K562 (cell line): ENCODE measurements around the gene ANXA2. TPM values are rescaled to one million over a fixed set of nuclear protein-coding genes. Genes with fewer than 3 reads are reported as not detected.

Source experiments
- ATAC-seq: fragments of 200-7000 bp; cut with Tn5 transposase; 3 replicates; pipeline ENCODE4 v1.9.1; 2020; ENCODE audit warnings: moderate library complexity
- BruUV-seq: library from RNA; stranded (reverse); fragments of 400-500 nt; replicated peaks from 2 replicates; lab custom pipeline; 2021; lab: Mats Ljungman, UMichigan
- CTCF ChIA-PET: fragments of 300-600 bp; formaldehyde crosslinking; extraction: SDS; loops from one replicate; lab custom pipeline; 2021; ENCODE audit warnings: low intra/inter-chr PET ratio; lab: Yijun Ruan, JAX
- POLR2A ChIA-PET: fragments of 300-600, 350-650 bp; sonication (Branson Sonifier 250); formaldehyde crosslinking; extraction: SDS; loops from one replicate; lab custom pipeline; 2021; ENCODE audit warnings: antibody characterized with exemption, inconsistent platforms; lab: Yijun Ruan, JAX
- DNase-seq, 4 experiments: peaks; one replicate each; pipeline versions ENCODE4 v3.0.0 to v3.0.0-alpha.2; 2011 to 2018; ENCODE audit warnings: low spot score in 3 of 4, mixed read lengths in 3 of 4; ENCODE audit errors: extremely low read depth in 1 of 4
- FAIRE-seq: peaks from 2 replicates; lab custom pipeline; 2011; peaks lifted over from hg19 to GRCh38; lab: Jason Lieb, UNC
- H2AFZ ChIP-seq: 2 replicates; pipeline ENCODE4 v1.6.0; 2011; ENCODE audit warnings: low read depth, low read length, control low read depth, inconsistent platforms
- H3K27ac ChIP-seq: fragments of 200-600 bp; 3 replicates; pipeline ENCODE4 v1.8.0; 2011; ENCODE audit warnings: low read depth, mild to moderate bottlenecking, control low read depth, inconsistent platforms, low read length, moderate library complexity, mixed read lengths; ENCODE audit errors: extremely low read depth
- H3K27me3 ChIP-seq, 2 experiments: fragments of 300-600 bp in 1 of 2; 2 replicates in 1 of 2; 3 replicates in 1 of 2; pipeline versions ENCODE4 v1.6.0 to v1.8.0; 2011; ENCODE audit warnings: inconsistent platforms in 2 of 2, low read length in 2 of 2, mild to moderate bottlenecking in 1 of 2, mixed read lengths in 1 of 2, moderate library complexity in 1 of 2; ENCODE audit not compliant: control insufficient read depth in 2 of 2, insufficient read depth in 2 of 2
- H3K36me3 ChIP-seq: fragments of 300-600 bp; 3 replicates; pipeline ENCODE4 v1.8.0; 2011; ENCODE audit warnings: mild to moderate bottlenecking, low read length, inconsistent platforms; ENCODE audit not compliant: control insufficient read depth, insufficient read depth
- H3K4me1 ChIP-seq, 2 experiments: fragments of 200-600 bp in 1 of 2; replicated peaks in 1 of 2; 2 replicates in 1 of 2; 3 replicates in 1 of 2; pipeline versions ENCODE4 v1.5.1 to v1.8.0; 2011; ENCODE audit warnings: inconsistent platforms in 2 of 2, low read length in 2 of 2, mild to moderate bottlenecking in 1 of 2, mixed read lengths in 1 of 2, moderate library complexity in 1 of 2; ENCODE audit not compliant: control insufficient read depth in 2 of 2, insufficient read depth in 2 of 2
- H3K4me2 ChIP-seq: 2 replicates; pipeline ENCODE4 v1.6.1; 2011; ENCODE audit warnings: low read length, control low read depth, inconsistent platforms, mixed read lengths; ENCODE audit not compliant: insufficient read depth
- H3K4me3 ChIP-seq: fragments of 200-600 bp; sonication (generic), shearing (Covaris generic); 2 replicates; pipeline ENCODE4 v1.5.1; 2016; ENCODE audit warnings: control low read depth, inconsistent platforms
- H3K79me2 ChIP-seq: fragments of 200-600 bp; 3 replicates; pipeline ENCODE4 v1.8.0; 2011; ENCODE audit warnings: low read length, inconsistent platforms; ENCODE audit not compliant: control insufficient read depth, insufficient read depth
- H3K9ac ChIP-seq, 2 experiments: 2 replicates each; pipeline versions ENCODE4 v1.6.0 to v1.6.1; 2011; ENCODE audit warnings: low read depth in 2 of 2, low read length in 2 of 2, control low read depth in 1 of 2, inconsistent platforms in 1 of 2, mild to moderate bottlenecking in 1 of 2, mixed read lengths in 1 of 2; ENCODE audit not compliant: insufficient read depth in 1 of 2
- H3K9me1 ChIP-seq: one replicate; pipeline ENCODE4 v1.6.0; 2011; ENCODE audit warnings: inconsistent platforms, mild to moderate bottlenecking, low read length, moderate library complexity; ENCODE audit not compliant: control insufficient read depth, insufficient read depth
- H3K9me3 ChIP-seq: replicated peaks from 2 replicates; pipeline ENCODE4 v1.5.1; 2011; ENCODE audit warnings: low read depth, low read length, inconsistent platforms; ENCODE audit not compliant: control insufficient read depth, insufficient read depth
- H4K20me1 ChIP-seq: replicated peaks from 2 replicates; pipeline ENCODE4 v1.6.1; 2011; ENCODE audit warnings: low read length, inconsistent platforms, mixed read lengths; ENCODE audit not compliant: control insufficient read depth, insufficient read depth
- ASH1L ChIP-seq: fragments of 450-650 bp; IDR thresholded peaks from 2 replicates; pipeline ENCODE4 v1.6.1; 2018; ENCODE audit warnings: borderline replicate concordance, mild to moderate bottlenecking, low read depth; ENCODE audit not compliant: partially characterized antibody
- C11orf30 ChIP-seq: fragments of 450-650 bp; IDR thresholded peaks from 2 replicates; pipeline ENCODE4 v1.6.1; 2016; ENCODE audit warnings: low read depth, mild to moderate bottlenecking
- MAFF ChIP-seq: IDR thresholded peaks from 2 replicates; pipeline ENCODE4 v1.6.1; 2012; ENCODE audit warnings: low read length, improper control_type of control experiment
- MAFG ChIP-seq: fragments of 450-650 bp; conservative IDR thresholded peaks from 2 replicates; pipeline ENCODE4 v1.6.1; 2016; ENCODE audit warnings: missing genetic modification characterization, missing compliant biosample characterization
- MAFK ChIP-seq: IDR thresholded peaks from 2 replicates; pipeline ENCODE4 v1.6.1; 2011; ENCODE audit warnings: low read length, improper control_type of control experiment
- MCM5 ChIP-seq: fragments of 450-650 bp; IDR thresholded peaks from 2 replicates; pipeline ENCODE4 v1.6.1; 2016; ENCODE audit warnings: low read depth
- POLR2B ChIP-seq: fragments of 450-650 bp; IDR thresholded peaks from 2 replicates; pipeline ENCODE4 v1.6.1; 2018; ENCODE audit warnings: low read depth; ENCODE audit not compliant: partially characterized antibody
- SMARCE1 ChIP-seq: fragments of 450-650 bp; IDR thresholded peaks from 2 replicates; pipeline ENCODE4 v1.7.1; 2016; ENCODE audit warnings: mild to moderate bottlenecking
- ZNF316 ChIP-seq: fragments of 450-650 bp; IDR thresholded peaks from 2 replicates; pipeline ENCODE4 v1.6.1; 2016
- ZNF551 ChIP-seq: fragments of 250-450 bp; sonication (Bioruptor Pico); IDR thresholded peaks from 2 replicates; pipeline ENCODE4 v1.5.0; 2021; ENCODE audit warnings: mild to moderate bottlenecking, moderate library complexity
- WGBS: fragments of 100-300 bp; shearing (Covaris generic); methylation state at CpG from one replicate; pipeline ENCODE4 v1.1.6; 2016; ENCODE audit warnings: low coverage, mixed read lengths; ENCODE audit not compliant: insufficient coverage; ENCODE audit errors: missing lambda C conversion rate; 5-methylcytosine and 5-hydroxymethylcytosine counted together
- in situ Hi-C: fragments of 300-500 bp; cut with MboI; formaldehyde crosslinking; loops from 4 replicates; pipeline ENCODE4 v1.15.0; 2018; ENCODE audit warnings: inconsistent platforms, mixed read lengths
- intact Hi-C: fragments of 100-400 bp; cut with micrococcal nuclease; formaldehyde crosslinking; loops from 2 replicates; pipeline ENCODE4 v1.14.2; 2022
- polyA plus RNA-seq, 8 experiments: library from polyadenylated mRNA; depleted of rRNA in 4 of 8; stranded (reverse) in 5 of 8; unstranded in 3 of 8; fragments of >200 nt; fragmentation: Nextera tagmentation in 2 of 8; fragmentation: Illumina TruSeq in 1 of 8; extraction: Ambion mirVana in 2 of 8; extraction: Trizol in 1 of 8; gene quantifications; 2 replicates each; pipeline versions ENCODE4 v1.2.1 to v1.2.3, GENCODE V29; 2011 to 2014; ENCODE audit warnings: inconsistent platforms in 1 of 8, missing spikeins in 1 of 8
- total RNA-seq, 7 experiments: library from RNA; depleted of rRNA in 6 of 7; stranded (reverse); fragments of >200 nt in 6 of 7; fragmentation: Illumina TruSeq in 2 of 7; extraction: Trizol in 2 of 7; gene quantifications; 2 replicates each; pipeline versions ENCODE4 v1.2.1 to v1.2.3, GENCODE V29; 2011 to 2021; ENCODE audit warnings: low replicate concordance in 1 of 7
- TF ChIP-seq, protein P1 (sequence below), 2 experiments: fragments of 450-650 bp in 1 of 2; sonication (generic) in 1 of 2; formaldehyde crosslinking; conservative IDR thresholded peaks; 2 replicates each; pipeline versions ENCODE4 v1.4.0 to v1.8.1; 2020 to 2022; ENCODE audit warnings: mild to moderate bottlenecking in 1 of 2, missing genetic modification reagents in 1 of 2

ANXA2 gene
- total and polyA plus RNA-seq, 9 of the 15 experiments (the other 6 are each of a cell fraction or from before 2014, with no cell fraction given) = 301 to 1,102 (median 452) TPM

DNA sequence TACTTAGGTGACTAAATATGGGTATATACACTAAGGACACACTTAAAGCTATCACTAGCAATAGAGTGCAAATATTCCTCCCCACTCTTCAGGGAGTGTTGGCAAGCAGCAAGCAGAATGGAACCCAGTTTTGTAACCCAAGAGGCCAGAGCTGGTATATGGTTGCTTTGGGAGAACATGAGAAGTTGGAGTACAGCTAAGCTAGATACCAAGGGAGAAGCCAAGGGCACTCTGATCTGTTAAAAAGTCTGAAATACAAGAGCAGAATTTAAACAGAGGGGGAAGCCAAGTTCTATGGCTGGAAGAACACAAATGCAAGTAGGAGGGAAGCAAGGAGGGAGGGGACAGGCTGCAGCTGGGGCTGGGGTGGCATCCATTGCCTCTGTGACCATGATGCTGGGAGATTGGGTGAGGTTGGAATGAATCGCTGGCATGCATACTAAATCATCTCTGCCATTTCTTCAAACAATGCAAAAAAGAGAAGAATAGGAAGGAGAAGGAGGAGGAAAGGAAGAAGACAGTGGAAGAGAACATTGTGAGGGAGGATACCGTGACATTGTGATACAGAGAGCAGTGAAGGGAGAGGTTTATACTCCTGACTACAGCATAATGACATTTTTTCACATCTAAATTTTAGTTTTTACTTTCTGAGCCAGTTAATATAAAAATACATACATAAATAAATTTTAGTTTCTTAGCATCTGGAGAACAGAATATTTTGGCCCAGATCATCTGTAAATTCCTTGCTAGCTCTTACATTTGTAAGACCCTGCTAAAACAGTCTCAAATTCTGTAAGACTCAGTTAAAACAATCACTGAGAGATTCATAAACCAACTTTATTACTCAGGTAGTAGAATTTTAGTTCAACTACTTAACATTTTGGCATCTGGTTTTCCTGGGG, 9.0 kb upstream of the ANXA2 start:
- no TSS peak for BruUV-seq
- H3K4me2 ChIP-seq = no peak overlapping the region
- 33% methylated on average over 2 of the region's 2 CpGs for WGBS

DNA sequence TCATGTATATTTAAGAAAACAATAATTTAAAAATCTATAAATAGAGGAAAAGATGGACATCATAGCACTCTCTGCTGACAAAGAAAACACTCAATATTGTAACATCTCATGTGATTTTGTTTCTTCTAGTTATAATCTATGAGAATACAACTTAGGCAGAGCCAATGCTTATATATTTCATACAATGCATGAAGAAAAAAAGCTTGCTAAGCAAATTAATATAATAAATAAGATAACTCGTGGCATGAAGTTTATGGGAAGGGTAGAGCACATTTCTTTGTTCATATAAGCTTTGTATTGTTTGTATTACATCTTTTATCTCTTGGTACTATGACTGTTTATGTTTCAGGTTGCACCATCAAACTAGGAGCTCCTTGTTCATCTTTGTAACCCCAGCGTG, 7.6 kb upstream of the ANXA2 start:
- H3K27me3 ChIP-seq = no peaks in the 10 kb centered on the region
- TF ChIP-seq, protein P1, sequence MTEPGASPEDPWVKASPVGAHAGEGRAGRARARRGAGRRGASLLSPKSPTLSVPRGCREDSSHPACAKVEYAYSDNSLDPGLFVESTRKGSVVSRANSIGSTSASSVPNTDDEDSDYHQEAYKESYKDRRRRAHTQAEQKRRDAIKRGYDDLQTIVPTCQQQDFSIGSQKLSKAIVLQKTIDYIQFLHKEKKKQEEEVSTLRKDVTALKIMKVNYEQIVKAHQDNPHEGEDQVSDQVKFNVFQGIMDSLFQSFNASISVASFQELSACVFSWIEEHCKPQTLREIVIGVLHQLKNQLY (CRISPR knock-in tag; conservative IDR thresholded peaks at IDR 0.05) = no peak
- TF ChIP-seq MAFK (peak; percentile 34; the same call in 1 of the 2 replicates), ZNF316 (peak; percentile 76), MAFF (peak; percentile 30; the same call in 1 of the 2 replicates), MAFG (tag) (0 out of 2 replicates have a peak, but pooled peaks have one; percentile 32), C11orf30 (peak; percentile 60)
- H2AFZ ChIP-seq = no peak overlapping the region
- no peak overlapping the region for H3K4me2 ChIP-seq
- POLR2A ChIA-PET = interaction anchor here (0.6 to 1.8 kb wide), 4 partner anchors 9 to 20 kb away, joined by 3 to 4 read pairs (median 3); no protein-coding TSS in a partner anchor
- H3K9me1 ChIP-seq = no peaks in the 10 kb centered on the region
- FAIRE-seq (no peak), ATAC-seq (no peak), DNase-seq (no peak)
- H3K79me2 ChIP-seq = no peaks in the 10 kb centered on the region
- BruUV-seq = no TSS peak
- H3K4me1 ChIP-seq = no peaks in the 10 kb centered on the region; a peak in 2 of 5 replicates
- WGBS = 2% methylated on average over 2 of the region's 2 CpGs
- no peaks in the 10 kb centered on the region for H3K36me3 ChIP-seq
- H4K20me1 ChIP-seq = no peaks in the 10 kb centered on the region
- H3K4me3 ChIP-seq = no peak overlapping the region
- H3K9ac ChIP-seq = no peak overlapping the region
- intact Hi-C loops (no loop called here), in situ Hi-C loops (no loop called here)
- H3K27ac ChIP-seq = no peak overlapping the region
- CTCF ChIA-PET = no interaction called here
- H3K9me3 ChIP-seq = no peaks in the 10 kb centered on the region

More for the DNA sequence above, 9.0 kb upstream of the ANXA2 start:
- no peaks in the 10 kb centered on the region for H4K20me1 ChIP-seq
- no peaks in the 10 kb centered on the region for H3K36me3 ChIP-seq
- ChIA-PET POLR2A (interaction anchor here (1.3 to 1.8 kb wide), 2 partner anchors 8 to 10 kb away, joined by 3 to 4 read pairs; no protein-coding TSS in a partner anchor), CTCF (no interaction called here)
- no peaks in the 10 kb centered on the region for H3K9me3 ChIP-seq
- TF ChIP-seq SMARCE1 = no peak
- TF ChIP-seq ZNF551 = no peak
- no peak for TF ChIP-seq MCM5
- TF ChIP-seq ASH1L = no peak
- no peak for TF ChIP-seq POLR2B
- H2AFZ ChIP-seq = no peak overlapping the region
- no peaks in the 10 kb centered on the region; a peak in 2 of 5 replicates for H3K4me1 ChIP-seq
- no peak for FAIRE-seq
- no peak overlapping the region for H3K27ac ChIP-seq
- ATAC-seq = no peak
- intact Hi-C loops (no loop called here), in situ Hi-C loops (no loop called here)
- DNase-seq = no peak
- H3K9ac ChIP-seq = no peak overlapping the region
- no peaks in the 10 kb centered on the region for H3K27me3 ChIP-seq
- H3K4me3 ChIP-seq = no peak overlapping the region
- no peaks in the 10 kb centered on the region for H3K79me2 ChIP-seq
- H3K9me1 ChIP-seq = no peaks in the 10 kb centered on the region
